Activated CD4-positive, alpha-beta memory T cell treated with anti-CD3 and anti-CD28 coated beads, Interleukin-2, amount 10 ng/mL, durations not matched to agents 7 days and 5 days (primary cell): ENCODE data around the gene HPCA. TPM values are rescaled to one million over a fixed set of nuclear protein-coding genes. Genes with fewer than 3 reads are reported as not detected.

ENCODE experiments used
- CTCF ChIA-PET: fragments of 350-600 bp; sonication (Branson Sonifier 250); formaldehyde crosslinking; loops from one replicate; lab custom pipeline; 2021; ENCODE audit warnings: antibody characterized with exemption, inconsistent platforms; lab: Charles Lee
- POLR2A ChIA-PET: fragments of 350-600 bp; sonication (Branson Sonifier 250); formaldehyde crosslinking; loops from one replicate; lab custom pipeline; 2021; ENCODE audit warnings: antibody characterized with exemption; lab: Charles Lee
- DNase-seq: peaks from one replicate; pipeline ENCODE4 v3.0.0-alpha.2; 2020
- H3K27ac Mint-ChIP-seq: one replicate; pipeline ENCODE4 v1.8.0; 2021; ENCODE audit warnings: mild to moderate bottlenecking, mixed read lengths
- H3K27me3 Mint-ChIP-seq: one replicate; pipeline ENCODE4 v1.8.0; 2021; ENCODE audit warnings: mixed read lengths
- H3K36me3 Mint-ChIP-seq: one replicate; pipeline ENCODE4 v1.8.0; 2021; ENCODE audit warnings: low read depth, mixed read lengths
- H3K4me1 Mint-ChIP-seq: one replicate; pipeline ENCODE4 v1.8.0; 2021; ENCODE audit warnings: mixed read lengths
- H3K4me3 Mint-ChIP-seq: one replicate; pipeline ENCODE4 v1.8.0; 2021; ENCODE audit warnings: mild to moderate bottlenecking, mixed read lengths
- H3K9me3 Mint-ChIP-seq: one replicate; pipeline ENCODE4 v1.8.0; 2021; ENCODE audit warnings: mixed read lengths
- total RNA-seq, 2 experiments: library from RNA; stranded (reverse); gene quantifications; one replicate each; pipeline ENCODE4 v1.2.3, GENCODE V29; 2021

HPCA gene
- total RNA-seq, 2 experiments from 2014 or later = 0.38 to 0.60 TPM

- H3K36me3 Mint-ChIP-seq = no peaks in the 10 kb centered on the region
- H3K27me3 Mint-ChIP-seq = peaks cover 63% of the 10 kb centered on the region
- POLR2A ChIA-PET = no interaction called here
- CTCF ChIA-PET = no interaction called here
- DNase-seq = no peak
- no peaks in the 10 kb centered on the region for H3K9me3 Mint-ChIP-seq
- peaks cover 3% of the 10 kb centered on the region for H3K4me1 Mint-ChIP-seq
- no peak overlapping the region for H3K27ac Mint-ChIP-seq
- no peak overlapping the region for H3K4me3 Mint-ChIP-seq
These were observed 651 bp upstream of the HPCA start for GRCh38 chr1:32885676-32886003.

GRCh38 chr1:32886828-32887414, 630 bp downstream of the HPCA start:
- Mint-ChIP-seq H3K27ac (no peak overlapping the region), H3K9me3 (no peaks in the 10 kb centered on the region), H3K4me3 (no peak overlapping the region), H3K27me3 (peaks cover 69% of the 10 kb centered on the region), H3K36me3 (no peaks in the 10 kb centered on the region), H3K4me1 (peaks cover 3% of the 10 kb centered on the region)
- POLR2A ChIA-PET = no interaction called here
- no peak for DNase-seq
- CTCF ChIA-PET = interaction anchor here (0.7 to 1.3 kb wide), 2 partner anchors 10 to 15 kb away, joined by 3 to 4 read pairs; no protein-coding TSS in a partner anchor

GRCh38 chr1:32887623-32888022, 1.3 kb downstream of the HPCA start:
- CTCF ChIA-PET = no interaction called here
- H3K27ac Mint-ChIP-seq = no peak overlapping the region

GRCh38 chr1:32888134-32888533, 1.8 kb downstream of the HPCA start:
- Mint-ChIP-seq H3K9me3 (no peaks in the 10 kb centered on the region), H3K27me3 (peaks cover 79% of the 10 kb centered on the region), H3K4me1 (peaks cover 8% of the 10 kb centered on the region), H3K36me3 (no peaks in the 10 kb centered on the region), H3K4me3 (no peak overlapping the region), H3K27ac (no peak overlapping the region)
- DNase-seq = no peak
- ChIA-PET POLR2A (no interaction called here), CTCF (no interaction called here)

More at GRCh38 chr1:32887623-32888022, 1.3 kb downstream of the HPCA start:
- no peaks in the 10 kb centered on the region for H3K9me3 Mint-ChIP-seq
- H3K27me3 Mint-ChIP-seq = peaks cover 76% of the 10 kb centered on the region
- peaks cover 7% of the 10 kb centered on the region for H3K4me1 Mint-ChIP-seq
- no peak overlapping the region for H3K4me3 Mint-ChIP-seq
- no peaks in the 10 kb centered on the region for H3K36me3 Mint-ChIP-seq
- DNase-seq = no peak
- POLR2A ChIA-PET = no interaction called here

GRCh38 chr1:32888677-32889420, 2.6 kb downstream of the HPCA start:
- Mint-ChIP-seq H3K36me3 (no peaks in the 10 kb centered on the region), H3K27ac (no peak overlapping the region), H3K4me3 (no peak overlapping the region), H3K9me3 (no peaks in the 10 kb centered on the region), H3K4me1 (peaks cover 8% of the 10 kb centered on the region), H3K27me3 (peaks cover 77% of the 10 kb centered on the region)
- ChIA-PET POLR2A (no interaction called here), CTCF (interaction anchor here (1.2 kb wide), 1 partner anchor 17 kb away, joined by 3 read pairs; no protein-coding TSS in a partner anchor)
- no peak for DNase-seq

DNA sequence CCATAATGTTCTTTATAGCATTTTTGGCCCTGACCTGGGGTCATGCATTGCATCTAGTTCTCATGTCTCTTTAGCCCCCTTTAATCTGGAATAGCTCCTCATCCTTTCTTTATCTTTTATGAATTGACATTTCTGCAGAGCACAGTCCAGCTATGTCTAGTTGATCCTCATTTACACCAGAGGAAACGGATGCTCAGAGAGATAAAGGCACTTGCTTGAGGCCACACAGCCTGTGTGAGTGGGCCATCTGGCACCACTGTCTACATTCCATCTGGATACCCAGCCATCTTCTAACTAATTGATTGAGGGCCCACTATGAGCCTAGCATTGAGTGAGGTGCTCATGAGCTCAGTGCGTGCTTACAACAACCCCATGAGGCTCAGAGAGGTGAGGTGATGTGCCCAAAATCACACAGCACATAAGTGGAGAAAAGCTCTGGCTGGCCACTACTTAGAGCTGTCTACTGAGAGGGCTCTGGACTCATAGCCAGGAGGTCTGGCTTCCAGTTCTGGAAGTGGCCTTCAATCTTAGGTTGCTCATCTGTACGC, 3.5 kb downstream of the HPCA start:
- H3K4me3 Mint-ChIP-seq = no peak overlapping the region
- H3K4me1 Mint-ChIP-seq = peaks cover 8% of the 10 kb centered on the region
- ChIA-PET CTCF (interaction anchor here (0.5 to 1.2 kb wide), 3 partner anchors 9 to 248 kb away, joined by 3 to 4 read pairs (median 4); no protein-coding TSS in a partner anchor), POLR2A (no interaction called here)
- H3K9me3 Mint-ChIP-seq = no peaks in the 10 kb centered on the region
- H3K27me3 Mint-ChIP-seq = peaks cover 72% of the 10 kb centered on the region
- H3K27ac Mint-ChIP-seq = no peak overlapping the region
- DNase-seq = no peak
- no peaks in the 10 kb centered on the region for H3K36me3 Mint-ChIP-seq

GRCh38 chr1:32890516-32891240, 4.4 kb downstream of the HPCA start:
- DNase-seq = no peak
- Mint-ChIP-seq H3K4me1 (peaks cover 5% of the 10 kb centered on the region), H3K27me3 (peaks cover 68% of the 10 kb centered on the region), H3K4me3 (no peak overlapping the region), H3K36me3 (no peaks in the 10 kb centered on the region), H3K9me3 (no peaks in the 10 kb centered on the region), H3K27ac (no peak overlapping the region)
- POLR2A ChIA-PET = no interaction called here
- CTCF ChIA-PET = interaction anchor here (0.5 to 1.0 kb wide), 3 partner anchors 14 to 248 kb away, joined by 3 to 4 read pairs (median 3); no protein-coding TSS in a partner anchor

DNA sequence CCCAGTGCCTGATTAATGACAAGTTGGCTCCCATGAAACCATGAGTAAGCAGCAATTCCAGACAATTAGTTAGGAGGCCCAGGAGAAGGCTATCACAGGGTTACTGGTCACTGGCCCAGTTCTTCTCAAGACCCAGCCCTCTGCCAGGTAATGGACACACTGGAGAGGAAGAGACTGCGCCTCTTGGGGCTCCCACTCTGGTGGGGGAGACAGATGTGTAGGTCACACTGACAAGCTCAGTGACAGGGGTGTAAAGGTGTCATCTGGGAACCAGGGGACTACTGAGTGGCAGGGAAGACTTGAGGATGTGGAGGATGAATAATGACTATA, 4.9 kb downstream of the HPCA start:
- CTCF ChIA-PET = interaction anchor here (1.0 kb wide), 1 partner anchor 15 kb away, joined by 3 read pairs; no protein-coding TSS in a partner anchor
- peaks cover 68% of the 10 kb centered on the region for H3K27me3 Mint-ChIP-seq
- H3K4me1 Mint-ChIP-seq = peaks cover 5% of the 10 kb centered on the region

DNA sequence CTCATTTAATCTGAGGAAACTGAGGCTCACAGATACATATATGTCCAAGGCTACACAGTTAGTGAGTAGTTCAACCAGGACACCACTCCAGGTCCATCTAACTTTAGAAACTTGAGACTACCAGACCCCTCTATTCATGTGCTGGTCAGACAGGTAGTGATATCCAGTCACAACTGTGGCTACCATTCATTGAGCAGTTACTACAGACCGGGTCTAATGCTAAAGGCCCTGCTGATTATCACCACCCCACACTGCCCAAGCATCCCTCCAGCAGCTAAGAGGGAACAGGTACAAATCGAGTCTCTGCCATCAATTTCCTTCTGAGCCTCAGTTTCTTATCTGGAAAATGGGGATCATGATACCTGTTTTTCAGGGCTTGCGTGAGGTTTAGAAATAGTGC, 5.3 kb downstream of the HPCA start:
- no peaks in the 10 kb centered on the region for H3K9me3 Mint-ChIP-seq
- DNase-seq = no peak
- H3K4me3 Mint-ChIP-seq = no peak overlapping the region
- H3K27ac Mint-ChIP-seq = no peak overlapping the region
- H3K36me3 Mint-ChIP-seq = no peaks in the 10 kb centered on the region
- peaks cover 5% of the 10 kb centered on the region for H3K4me1 Mint-ChIP-seq
- CTCF ChIA-PET = interaction anchor here (1.0 to 1.4 kb wide), 6 partner anchors 15 to 222 kb away, joined by 3 to 5 read pairs (median 3); no protein-coding TSS in a partner anchor
- POLR2A ChIA-PET = no interaction called here
- H3K27me3 Mint-ChIP-seq = peaks cover 72% of the 10 kb centered on the region

More for the DNA sequence above, 4.9 kb downstream of the HPCA start:
- Mint-ChIP-seq H3K9me3 (no peaks in the 10 kb centered on the region), H3K36me3 (no peaks in the 10 kb centered on the region), H3K27ac (no peak overlapping the region), H3K4me3 (no peak overlapping the region)
- POLR2A ChIA-PET = no interaction called here
- DNase-seq = no peak

- H3K36me3 Mint-ChIP-seq = no peaks in the 10 kb centered on the region
- CTCF ChIA-PET = interaction anchor here (0.6 to 1.5 kb wide), 18 partner anchors 11 to 372 kb away, joined by 3 to 6 read pairs (median 3); no protein-coding TSS in a partner anchor
- H3K4me1 Mint-ChIP-seq = peaks cover 5% of the 10 kb centered on the region
- POLR2A ChIA-PET = interaction anchor here (0.6 kb wide), 1 partner anchor 12 kb away, joined by 3 read pairs; no protein-coding TSS in a partner anchor
- H3K27me3 Mint-ChIP-seq = peaks cover 69% of the 10 kb centered on the region
- H3K4me3 Mint-ChIP-seq = peak overlapping the region; percentile 1
- no peaks in the 10 kb centered on the region for H3K9me3 Mint-ChIP-seq
- no peak overlapping the region for H3K27ac Mint-ChIP-seq
- peak; percentile 40 for DNase-seq
These were observed 6.3 kb downstream of the HPCA start for GRCh38 chr1:32892368-32893197.

DNA sequence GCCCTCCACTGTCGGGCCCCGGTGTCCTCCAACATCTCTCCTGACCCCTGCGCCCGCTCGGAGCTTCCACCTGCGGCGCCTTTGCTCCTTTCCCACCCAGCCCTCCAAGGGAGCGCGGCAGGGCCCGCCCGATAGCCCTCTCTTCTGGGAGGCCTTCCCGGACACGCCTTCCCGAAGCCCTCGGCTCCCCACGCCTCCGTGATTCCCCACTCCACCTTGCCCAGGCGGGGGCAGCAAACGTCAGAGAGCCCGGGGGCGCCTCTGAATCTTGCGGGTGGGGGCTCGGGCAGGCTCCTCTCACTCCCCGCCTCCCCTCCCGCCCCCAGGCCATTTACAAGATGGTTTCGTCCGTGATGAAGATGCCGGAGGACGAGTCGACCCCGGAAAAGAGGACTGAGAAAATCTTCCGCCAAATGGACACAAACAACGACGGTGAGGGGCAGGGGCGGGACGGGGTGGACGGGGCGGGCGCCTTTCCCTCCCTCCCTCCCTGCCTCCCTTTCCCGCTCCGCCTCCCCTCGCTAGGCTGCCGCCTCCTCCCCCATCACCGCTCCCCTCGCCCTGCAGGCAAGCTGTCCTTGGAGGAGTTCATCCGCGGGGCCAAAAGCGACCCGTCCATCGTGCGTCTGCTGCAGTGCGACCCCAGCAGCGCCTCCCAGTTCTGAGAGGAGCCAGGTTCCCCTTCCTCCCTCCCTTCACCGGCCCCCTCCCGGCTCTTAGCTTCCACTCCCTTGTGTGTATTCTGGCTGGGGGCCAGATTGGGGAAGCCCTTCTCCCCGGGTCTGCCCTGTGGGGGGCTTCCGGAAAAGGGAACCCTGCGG, 7.1 kb downstream of the HPCA start:
- no peak overlapping the region for H3K27ac Mint-ChIP-seq
- no peak for DNase-seq
- POLR2A ChIA-PET = no interaction called here
- peaks cover 5% of the 10 kb centered on the region for H3K4me1 Mint-ChIP-seq
- H3K27me3 Mint-ChIP-seq = peaks cover 65% of the 10 kb centered on the region
- CTCF ChIA-PET = interaction anchor here (0.6 to 1.5 kb wide), 10 partner anchors 14 to 401 kb away, joined by 3 to 6 read pairs (median 4); no protein-coding TSS in a partner anchor
- no peaks in the 10 kb centered on the region for H3K9me3 Mint-ChIP-seq
- peak overlapping the region; percentile 36 for H3K4me3 Mint-ChIP-seq
- H3K36me3 Mint-ChIP-seq = no peaks in the 10 kb centered on the region
